HG02973 (cell line): ENCODE results near the gene KATNAL1.
A peak's percentile ranks its signal among the peaks of the same experiment; 100 is the strongest.

ENCODE experiments used
- ATAC-seq: cut with Tn5 transposase; IDR thresholded peaks from one replicate; pipeline ENCODE4 v1.9.1; 2021; ENCODE audit warnings: moderate library complexity; ENCODE audit not compliant: unreplicated experiment

KATNAL1 gene

DNA sequence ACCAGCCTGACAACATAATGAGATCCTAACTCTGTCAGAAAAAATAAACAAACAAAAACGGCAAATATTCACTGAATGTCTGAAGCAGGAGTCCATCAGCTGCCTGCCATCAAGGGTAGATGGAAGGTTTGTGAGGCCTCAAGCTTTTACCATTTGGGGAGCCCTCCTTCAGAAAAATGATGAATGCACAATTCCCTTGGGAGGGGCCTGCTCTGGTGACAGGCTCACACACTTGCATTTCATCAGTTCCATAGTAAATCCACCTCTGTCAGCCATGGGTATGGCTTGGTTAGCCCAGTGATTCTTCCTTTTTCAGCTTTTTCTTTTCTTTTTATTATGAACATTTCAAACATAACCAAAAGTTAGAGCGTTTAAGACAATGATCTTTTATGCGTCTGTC, 26.3 kb upstream of the KATNAL1 start:
- no peak for ATAC-seq

DNA sequence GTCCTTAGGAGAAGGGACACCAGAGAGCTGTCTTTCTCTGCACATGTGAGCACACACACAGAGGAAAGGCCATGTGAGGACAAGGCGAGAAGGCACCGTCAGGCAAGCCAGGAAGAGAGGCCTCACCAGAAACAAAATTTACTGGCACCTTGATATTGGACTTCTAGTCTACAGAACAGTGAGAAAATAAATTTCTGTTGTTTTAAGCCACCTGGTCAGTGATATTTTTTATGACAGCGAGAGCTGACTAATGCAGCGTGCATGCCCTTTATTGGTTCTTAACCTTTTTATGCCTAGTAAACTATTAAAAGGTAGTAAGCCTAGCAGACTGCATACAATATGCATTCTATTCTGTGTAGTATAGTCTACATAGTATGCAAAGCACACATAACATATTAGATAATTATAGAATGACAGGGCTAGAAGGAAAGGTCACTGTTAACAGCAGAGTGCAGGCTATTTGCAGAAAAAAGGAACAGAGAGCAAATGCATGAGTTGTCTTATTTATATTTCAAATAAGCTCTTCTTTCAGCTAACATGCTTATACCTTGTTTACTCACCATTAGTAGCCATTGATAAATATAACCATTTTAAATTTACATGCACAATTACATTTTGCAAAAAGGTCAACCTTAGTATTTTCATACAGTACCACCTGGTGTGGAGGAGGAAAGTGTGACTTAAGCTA, 25.2 kb upstream of the KATNAL1 start:
- no peak for ATAC-seq

- no peak for ATAC-seq
Measured at GRCh38 chr13:30331331-30331771, 24.0 kb upstream of the KATNAL1 start.

GRCh38 chr13:30329009-30329585, 21.7 kb upstream of the KATNAL1 start:
- ATAC-seq: no peak

DNA sequence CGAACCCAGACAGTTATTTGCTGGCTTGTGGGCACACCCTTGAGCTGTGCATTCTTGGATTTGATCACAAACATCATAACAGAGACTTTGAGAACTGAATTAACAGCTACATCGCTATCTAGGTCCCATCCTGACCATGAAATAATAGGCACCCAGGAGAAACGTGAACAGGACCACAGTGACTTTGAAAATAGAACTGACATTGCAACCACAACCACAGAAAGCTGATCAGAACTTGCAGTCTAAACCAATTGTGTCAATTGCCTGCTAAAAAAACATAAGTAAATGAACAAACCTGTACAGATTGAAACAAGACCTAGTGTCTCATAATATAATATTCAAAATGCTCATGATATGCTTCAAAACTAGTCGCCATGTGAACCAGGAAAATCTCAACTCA, 18.3 kb upstream of the KATNAL1 start:
- ATAC-seq: no peak

- no peak for ATAC-seq
Measured at GRCh38 chr13:30323524-30323923, 16.2 kb upstream of the KATNAL1 start.

- no peak for ATAC-seq
Measured at GRCh38 chr13:30322428-30322827, 15.1 kb upstream of the KATNAL1 start.

DNA sequence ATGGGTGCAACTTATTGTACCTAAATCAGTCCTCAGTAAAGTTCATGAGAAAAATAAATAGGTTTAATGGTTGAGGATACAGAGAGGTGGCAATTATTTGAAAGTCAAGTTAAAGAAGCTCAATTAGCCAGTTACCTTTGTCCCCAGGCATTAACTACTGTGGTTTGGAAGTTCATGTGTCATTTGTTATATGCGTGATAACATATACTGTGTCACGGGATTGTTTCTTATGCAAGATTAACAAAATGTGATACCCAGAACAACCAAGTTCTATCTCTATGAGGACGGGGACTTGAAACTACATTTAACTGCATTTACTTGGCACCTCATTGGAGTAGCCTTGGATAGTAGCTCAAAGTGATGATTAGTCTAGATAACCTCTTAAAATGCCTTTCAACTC, 13.9 kb upstream of the KATNAL1 start:
- ATAC-seq: no peak

- no peak for ATAC-seq
Measured at GRCh38 chr13:30319655-30320054, 12.3 kb upstream of the KATNAL1 start.

- ATAC-seq: no peak
Measured at GRCh38 chr13:30319130-30319529, 11.8 kb upstream of the KATNAL1 start.

GRCh38 chr13:30318026-30318425, 10.7 kb upstream of the KATNAL1 start:
- no peak for ATAC-seq

- ATAC-seq: no peak
Measured at GRCh38 chr13:30314562-30314961, 7.2 kb upstream of the KATNAL1 start.

DNA sequence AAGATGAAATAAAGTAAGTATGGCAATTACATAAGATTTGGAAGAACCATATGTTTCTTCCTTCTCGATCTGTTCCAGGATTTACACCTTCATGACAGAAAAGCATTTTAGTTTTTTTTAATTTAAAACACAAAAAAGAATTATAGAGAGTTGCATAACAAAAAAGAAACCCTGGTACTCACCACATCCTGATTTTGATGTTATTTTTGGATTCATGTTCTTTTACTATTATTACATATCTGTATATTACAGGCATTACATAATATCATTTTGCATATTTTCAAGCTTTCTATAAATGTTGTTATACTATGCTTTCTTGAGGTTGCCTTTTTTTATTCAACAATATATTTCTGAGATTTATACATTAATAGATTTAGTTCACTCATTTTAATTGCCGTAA, 6.7 kb upstream of the KATNAL1 start:
- ATAC-seq: no peak

- ATAC-seq: no peak
Measured at GRCh38 chr13:30313311-30313710, 6.0 kb upstream of the KATNAL1 start.

DNA sequence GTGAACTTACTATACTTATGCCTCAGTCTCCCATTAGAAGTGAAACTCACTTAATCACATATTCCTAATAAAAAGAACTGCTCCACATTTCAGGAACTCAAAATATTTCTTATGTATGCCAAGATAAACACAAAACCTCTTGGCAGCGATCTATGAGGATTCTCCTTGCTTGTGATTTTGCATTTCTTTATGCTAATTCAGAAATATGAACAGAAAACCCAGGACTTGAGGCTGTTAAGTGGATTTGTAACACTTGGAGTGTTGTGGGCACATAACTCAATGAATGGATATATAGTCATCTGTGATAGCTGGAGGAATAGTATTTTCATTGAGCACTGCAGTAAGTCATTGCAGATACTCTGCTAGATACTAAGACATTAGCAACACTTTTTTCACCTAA, 5.6 kb upstream of the KATNAL1 start:
- no peak for ATAC-seq

DNA sequence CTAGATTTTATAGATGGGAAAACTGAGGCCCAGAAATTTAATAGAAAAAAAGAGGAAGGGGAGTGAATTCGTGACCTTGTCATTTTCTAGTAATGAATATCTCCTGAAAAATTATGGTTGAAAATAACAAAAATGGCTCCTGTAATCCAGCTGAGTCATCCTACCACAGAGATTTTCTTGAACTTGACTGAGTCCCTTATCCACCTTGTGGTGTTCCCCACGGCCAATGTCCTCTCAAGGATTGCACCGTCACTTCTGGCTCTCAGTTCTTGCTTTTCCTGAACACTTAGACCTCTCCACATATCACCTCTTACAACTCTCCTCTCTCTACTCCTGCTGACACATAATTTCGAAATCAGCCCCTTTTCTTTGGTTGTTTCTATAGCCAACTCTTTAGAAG, 1.2 kb upstream of the KATNAL1 start:
- ATAC-seq: no peak

DNA sequence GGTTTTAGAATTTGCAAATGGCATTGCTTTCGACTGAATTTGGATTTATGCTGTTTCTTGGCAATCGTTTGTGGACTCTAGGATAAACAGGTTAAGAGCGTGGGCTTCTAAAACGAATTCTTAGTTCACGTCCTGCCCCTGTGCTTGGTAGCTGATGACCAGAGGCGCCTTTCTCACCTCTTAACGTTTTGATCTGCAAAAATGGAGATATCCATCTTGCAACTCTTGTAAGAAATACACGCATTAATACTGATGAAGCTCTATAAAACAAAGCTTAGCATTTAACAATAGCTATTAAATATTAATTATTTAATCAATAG, 580 bp upstream of the KATNAL1 start:
- no peak for ATAC-seq

- peak; percentile 78 for ATAC-seq
Measured at GRCh38 chr13:30306762-30307193, 573 bp downstream of the KATNAL1 start.

- ATAC-seq: no peak
Measured at GRCh38 chr13:30305456-30305970, 1.8 kb downstream of the KATNAL1 start.

GRCh38 chr13:30303269-30303668, 4.1 kb downstream of the KATNAL1 start:
- no peak for ATAC-seq

- ATAC-seq: no peak
Measured at GRCh38 chr13:30301827-30302226, 5.5 kb downstream of the KATNAL1 start.

DNA sequence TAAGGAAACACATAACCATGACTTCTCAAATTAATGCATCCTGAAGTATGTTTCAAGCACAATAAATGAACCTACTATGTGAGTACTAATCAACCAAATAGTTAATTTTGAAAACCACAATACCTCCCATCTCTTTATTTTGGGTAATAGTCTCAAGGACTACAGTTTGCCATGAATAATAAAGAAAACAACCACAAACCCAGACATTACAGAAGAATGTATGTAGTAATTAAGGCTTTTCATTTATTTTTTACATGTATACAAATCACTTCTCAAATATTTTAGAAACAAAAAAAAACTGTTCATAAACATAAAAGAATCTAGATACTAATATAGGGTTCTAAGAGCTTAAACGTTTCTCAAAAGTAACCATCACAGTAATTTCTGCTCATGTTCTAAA, 6.8 kb downstream of the KATNAL1 start:
- ATAC-seq: no peak

- ATAC-seq: no peak
Measured at GRCh38 chr13:30299786-30300185, 7.6 kb downstream of the KATNAL1 start.
